ENCODE measurements around the gene MBNL2.

MBNL2 gene

DNA sequence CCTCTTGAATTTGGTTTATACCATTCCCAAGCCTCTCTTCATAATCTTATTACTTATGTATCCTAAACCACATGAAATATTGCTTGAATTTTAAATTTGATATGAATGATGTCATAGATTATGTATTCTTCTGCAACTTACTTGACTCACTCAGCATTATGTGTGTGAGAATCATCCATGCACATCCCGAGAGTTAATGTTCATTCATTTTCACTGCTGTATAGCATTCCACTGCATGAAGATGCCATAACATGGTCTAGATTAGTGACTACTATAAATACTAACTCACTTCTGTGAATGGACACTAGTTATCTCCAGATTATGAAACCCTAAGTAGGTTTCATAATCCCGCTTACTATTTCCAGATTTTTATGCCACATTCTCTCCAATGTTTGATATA is 186.8 kb downstream of the MBNL2 start:
- intact Hi-C loops (cut with DNase I) = no loop called here
- no peak for DNase-seq

DNA sequence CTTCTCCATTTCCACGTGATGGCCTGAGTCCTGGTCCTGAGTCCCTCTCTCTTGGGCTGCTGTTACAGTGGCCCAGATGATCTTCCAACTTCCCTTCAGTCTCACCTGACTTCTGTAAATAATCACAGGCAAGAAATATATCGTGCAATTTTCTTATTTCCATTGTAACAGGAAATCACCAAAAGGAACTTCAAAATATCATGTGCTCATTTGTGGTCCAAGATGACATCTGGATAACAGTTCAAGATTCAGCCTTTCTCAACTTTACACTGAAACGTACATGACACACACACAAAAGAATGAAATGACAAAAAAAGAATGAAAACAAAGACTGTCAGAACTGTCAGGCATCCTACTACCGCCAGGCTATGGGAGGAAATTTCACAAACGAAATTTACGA is 189.9 kb downstream of the MBNL2 start:
- no peak for DNase-seq
- intact Hi-C loops (cut with DNase I) = no loop called here

DNA sequence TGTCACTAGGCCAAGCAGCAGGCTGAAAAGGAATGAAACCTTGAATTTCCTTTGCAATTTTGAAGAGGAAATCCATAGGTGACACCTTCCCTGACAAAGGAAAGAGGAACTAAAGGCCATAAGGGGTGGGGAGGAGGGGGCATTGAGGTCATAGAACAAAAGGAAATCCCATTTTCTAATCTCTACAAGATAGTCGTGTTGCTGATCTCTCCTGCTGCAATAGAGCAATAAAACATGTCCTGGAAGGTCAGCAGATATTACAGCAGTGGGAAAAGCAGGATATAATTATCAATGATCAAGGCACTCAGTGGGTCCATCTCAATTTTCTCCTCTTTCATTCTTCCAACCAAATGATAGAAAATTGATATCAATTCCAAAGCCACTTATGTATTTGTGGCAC is 191.6 kb downstream of the MBNL2 start:
- DNase-seq = no peak
- intact Hi-C loops (cut with DNase I) = no loop called here

DNA sequence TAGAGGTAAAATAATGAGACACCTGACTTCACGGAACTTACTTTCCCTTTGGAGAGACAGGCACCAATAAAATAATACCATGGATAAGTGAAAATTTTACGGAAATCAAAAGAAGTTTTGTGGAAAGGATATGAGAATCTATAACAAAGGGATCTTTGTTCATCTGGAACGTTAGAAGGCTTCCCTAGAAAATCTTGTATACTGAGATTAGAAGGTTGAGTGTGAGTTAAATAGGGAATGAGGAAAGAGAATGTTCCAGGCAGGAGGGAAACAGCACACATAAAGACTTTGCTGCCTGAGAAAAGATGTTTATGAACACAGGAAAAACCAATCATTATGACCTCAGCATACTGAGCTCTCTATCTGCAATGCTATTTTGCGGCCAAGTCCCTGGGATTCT is 192.3 kb downstream of the MBNL2 start:
- intact Hi-C loops (cut with DNase I) = no loop called here
- no peak for DNase-seq

DNA sequence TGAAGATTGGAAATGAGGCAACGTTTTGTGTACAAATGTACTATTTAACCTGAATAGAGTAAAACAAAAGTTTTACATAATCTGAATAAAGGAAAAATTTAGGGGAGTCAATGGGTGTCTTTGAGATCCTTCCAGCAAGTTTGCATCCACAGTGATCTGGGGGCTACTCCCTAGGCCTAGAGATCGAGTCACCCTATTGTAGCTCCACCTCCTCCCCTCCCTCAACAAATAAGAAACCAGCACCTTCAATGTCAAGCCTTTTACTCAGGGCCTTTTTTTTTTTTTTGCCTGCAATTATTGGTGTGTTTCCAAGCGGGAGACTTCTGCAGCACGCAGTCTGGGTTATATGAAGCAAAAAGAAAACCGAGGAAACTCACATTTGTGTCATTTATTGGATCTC is 195.6 kb downstream of the MBNL2 start:
- intact Hi-C loops (cut with DNase I) = no loop called here
- DNase-seq = no peak

DNA sequence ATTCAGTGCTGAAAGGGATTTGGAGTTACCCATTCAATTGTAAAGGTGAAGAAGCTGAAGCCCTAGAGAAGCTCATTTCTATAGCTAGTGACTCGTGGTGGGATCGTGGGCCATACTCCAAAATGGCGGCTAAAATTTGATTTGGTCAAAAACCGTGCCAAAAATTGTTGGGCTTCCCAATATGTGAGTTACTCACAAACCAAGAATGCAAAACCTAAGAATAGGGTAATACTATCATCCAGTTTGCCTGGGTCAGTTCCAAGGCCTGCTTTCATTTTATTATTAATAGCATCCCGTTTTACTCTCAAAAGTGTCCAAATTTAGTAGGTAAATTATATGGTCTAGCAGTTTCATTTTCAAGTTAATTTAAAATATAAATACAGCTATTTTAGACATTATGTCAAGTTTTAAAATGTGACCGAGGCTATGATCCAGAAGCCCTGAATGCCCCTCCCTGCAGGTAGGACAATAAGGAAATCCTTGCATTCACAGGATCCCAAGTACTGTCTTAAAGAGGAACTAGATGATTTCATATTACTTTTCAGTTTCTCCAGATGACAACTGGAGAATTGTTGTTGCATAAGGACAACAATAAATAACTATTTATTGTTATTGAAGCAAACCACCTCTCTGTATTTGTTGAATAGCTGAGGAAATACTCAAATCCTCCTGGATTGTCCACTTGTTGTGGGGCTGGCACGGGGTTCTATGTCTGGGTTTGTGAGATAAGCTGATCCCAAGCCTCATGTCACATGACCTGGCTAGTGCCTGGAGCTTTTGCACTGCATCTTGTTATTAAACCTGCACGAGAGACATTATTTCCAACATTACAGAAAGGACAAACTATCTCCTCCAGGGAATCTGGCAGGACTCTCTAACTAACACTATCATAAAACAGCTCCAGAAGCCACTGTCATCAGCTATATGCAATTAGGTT is 200.3 kb downstream of the MBNL2 start:
- no peak for DNase-seq
- intact Hi-C loops (cut with DNase I) = no loop called here

DNA sequence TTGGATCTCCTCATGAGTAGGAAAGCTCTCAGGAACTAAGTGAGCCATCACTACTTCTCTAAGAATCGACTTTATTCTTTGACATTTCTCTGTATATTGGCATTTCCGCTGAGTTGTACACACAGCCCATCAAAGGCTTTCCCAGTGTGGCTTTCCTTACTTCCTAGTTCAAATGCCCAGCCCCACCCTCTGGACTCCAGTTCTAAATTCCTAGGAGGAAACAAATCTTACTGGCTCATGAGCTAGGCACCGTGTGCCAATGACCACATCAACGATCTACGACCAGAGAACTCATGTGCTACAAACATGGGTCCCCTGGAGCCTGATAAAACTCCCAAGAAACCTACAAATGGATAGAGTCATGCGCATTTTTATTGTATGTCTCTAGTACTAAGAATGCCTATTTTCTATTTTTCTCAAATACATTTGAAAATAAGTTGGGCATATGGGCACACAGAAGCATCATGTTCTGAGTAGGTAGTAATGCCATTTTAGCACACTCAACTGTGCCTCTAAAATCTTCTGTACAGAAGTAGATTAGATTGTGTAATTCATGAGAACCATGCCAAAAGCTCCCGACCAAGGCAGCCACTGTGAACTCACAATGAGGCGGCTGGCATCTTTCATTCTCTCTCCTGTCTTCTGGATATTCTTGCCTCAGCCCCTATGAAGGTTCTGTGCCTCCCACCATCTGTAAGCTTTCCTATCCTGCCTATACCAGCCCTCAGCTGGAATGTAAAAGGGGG is 201.3 kb downstream of the MBNL2 start:
- DNase-seq = peak in 5 of 42 donors; percentile 4 to 48 (median 15)
- intact Hi-C loops (cut with DNase I) = no loop called here

DNA sequence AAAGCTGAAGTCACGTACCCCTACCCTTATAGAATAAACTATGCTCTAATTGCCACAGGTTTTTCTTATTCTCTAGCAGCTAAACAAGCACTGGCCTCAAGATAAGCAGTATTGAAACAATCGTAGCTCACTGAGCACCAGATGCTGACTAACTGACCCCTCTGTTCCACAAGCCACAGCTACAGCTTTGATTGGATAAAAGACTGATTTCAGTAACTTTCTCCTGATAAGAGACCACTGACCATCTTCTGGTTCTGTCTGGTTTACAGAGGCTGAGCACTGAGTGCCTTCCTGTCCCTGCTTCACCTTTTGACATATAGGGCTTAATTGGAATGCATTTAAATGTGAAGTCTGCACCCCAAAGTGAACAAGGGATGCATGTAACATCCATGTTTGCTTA is 203.5 kb downstream of the MBNL2 start:
- intact Hi-C loops (cut with DNase I) = no loop called here
- DNase-seq = no peak

DNA sequence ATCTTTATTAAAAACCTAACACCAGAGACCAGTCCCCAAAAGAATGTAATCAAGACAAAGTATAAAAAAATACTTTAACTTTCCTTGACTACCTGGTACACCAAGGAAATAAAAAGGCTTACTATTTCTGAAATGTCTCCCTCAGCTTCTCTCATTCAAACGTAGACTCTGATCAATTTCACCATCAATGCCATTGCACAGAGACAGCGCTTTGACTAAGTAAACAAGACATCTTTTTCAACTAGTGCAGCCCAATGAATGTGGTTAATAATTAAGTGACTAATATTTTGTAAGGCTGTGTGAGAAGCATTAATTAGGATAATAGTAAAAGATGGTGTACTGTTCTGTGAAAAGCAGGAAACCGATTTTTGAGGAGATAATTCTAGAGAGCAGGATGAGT is 204.6 kb downstream of the MBNL2 start:
- no peak for DNase-seq
- intact Hi-C loops (cut with DNase I) = no loop called here

DNA sequence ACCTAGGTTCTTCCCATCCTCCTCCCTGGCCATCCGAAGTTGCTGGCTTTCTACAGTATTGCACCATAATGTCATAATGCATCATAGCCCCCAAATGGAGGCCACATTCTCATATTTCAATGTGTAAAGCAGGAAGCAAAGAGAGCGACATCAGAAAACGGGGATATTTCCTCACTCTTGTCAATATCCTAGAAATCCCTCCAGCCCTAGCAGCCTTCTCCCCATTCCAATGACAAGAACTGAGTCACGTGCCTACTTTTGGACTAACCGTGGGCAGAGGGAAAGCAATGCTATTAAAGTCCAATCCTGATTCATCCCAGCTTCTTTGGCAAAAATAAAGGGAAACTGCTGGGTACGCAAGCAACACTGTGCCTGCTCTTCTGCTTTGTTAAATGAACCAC is 207.5 kb downstream of the MBNL2 start:
- DNase-seq = peak in 33 of 42 donors; percentile 8 to 77 (median 36)
- intact Hi-C loops (cut with DNase I) = loop anchor here (5.0 kb wide), 3 partner anchors 62 to 317 kb away; partner anchors contain the start of gene MBNL2

DNA sequence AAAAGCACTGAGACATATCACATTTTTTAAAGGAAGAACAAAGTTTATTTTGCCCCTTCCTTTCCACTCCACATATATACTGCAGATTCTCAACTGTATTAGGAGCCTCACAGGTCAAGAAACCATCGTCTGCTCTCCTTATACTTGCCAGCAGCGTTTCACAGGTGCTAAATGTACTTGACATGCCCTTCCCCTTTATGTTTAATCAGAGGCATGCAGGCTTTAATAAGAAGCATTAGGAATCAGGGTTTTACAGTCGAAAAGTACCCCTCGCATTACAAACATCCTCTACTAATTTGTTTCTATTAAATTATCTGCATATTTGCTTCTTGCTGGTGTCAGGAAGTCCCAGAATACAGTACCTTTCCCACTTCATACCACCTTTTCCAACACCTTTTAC is 208.2 kb downstream of the MBNL2 start:
- peak in 1 of 42 donors; percentile 27 for DNase-seq
- intact Hi-C loops (cut with DNase I) = loop anchor here (5.0 kb wide), 3 partner anchors 63 to 318 kb away; partner anchors contain the start of gene MBNL2

DNA sequence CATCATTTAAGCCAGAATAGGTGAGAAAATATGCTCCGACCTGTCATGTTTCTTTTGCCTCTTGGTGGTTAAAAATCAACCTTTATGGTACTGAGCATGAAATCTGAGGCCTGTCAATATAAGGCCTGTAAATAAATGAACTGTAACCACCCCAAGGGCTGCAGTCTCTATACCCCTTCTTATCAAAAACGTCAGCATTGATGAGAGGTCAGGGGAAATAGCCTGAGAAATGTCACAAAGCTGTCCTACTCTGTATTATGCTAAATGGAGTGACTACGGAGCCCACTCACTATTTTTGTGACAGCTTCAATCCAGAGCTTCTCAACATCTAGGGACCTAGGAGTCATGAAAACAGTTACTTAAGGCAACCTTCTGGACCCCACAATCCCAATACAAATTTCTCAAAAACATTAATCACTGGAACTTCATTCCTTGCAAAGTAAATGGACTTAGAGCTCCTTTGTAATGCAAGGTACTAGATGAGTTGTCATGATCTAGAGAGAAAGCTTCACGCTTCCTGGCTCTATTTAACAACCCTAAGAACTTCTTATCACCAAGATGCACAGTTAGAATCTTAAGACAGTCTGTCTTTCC is 209.1 kb downstream of the MBNL2 start:
- no peak for DNase-seq
- intact Hi-C loops (cut with DNase I) = loop anchor here (5.0 kb wide), 3 partner anchors 64 to 319 kb away; partner anchors contain the start of gene MBNL2

DNA sequence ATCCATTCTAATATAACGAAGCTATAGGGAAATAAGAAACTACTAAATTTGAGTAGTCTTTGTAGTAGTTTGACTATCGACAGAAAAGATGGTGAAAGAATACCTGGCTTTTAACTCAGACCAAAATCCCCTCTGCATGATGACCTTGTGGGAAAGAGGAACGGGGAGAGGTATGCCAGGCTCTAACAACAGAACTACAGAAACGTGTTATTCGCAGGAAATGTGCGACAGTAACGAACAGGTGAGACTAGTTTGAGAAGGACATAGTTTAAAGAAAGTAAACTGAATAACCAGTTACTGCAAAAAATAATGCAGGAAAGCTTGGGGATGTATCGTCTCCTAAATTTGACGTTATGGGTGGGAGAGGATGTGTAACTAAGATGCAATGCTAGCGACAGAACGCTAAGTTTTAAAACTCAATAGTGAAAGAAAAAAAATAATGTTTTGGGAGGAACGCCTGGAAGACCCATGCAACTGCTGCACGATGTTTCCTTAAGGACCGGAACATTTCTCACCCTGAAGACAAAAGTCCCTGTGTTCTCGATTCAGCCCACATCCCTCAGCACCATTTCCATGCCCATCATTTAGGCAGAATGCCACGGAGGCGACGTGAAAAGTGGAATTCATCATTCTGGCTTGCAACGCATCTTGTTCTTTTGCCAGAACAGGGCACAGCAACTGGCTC is 210.2 kb downstream of the MBNL2 start:
- intact Hi-C loops (cut with DNase I) = loop anchor here (5.0 kb wide), 3 partner anchors 65 to 320 kb away; partner anchors contain the start of gene MBNL2
- DNase-seq = no peak

DNA sequence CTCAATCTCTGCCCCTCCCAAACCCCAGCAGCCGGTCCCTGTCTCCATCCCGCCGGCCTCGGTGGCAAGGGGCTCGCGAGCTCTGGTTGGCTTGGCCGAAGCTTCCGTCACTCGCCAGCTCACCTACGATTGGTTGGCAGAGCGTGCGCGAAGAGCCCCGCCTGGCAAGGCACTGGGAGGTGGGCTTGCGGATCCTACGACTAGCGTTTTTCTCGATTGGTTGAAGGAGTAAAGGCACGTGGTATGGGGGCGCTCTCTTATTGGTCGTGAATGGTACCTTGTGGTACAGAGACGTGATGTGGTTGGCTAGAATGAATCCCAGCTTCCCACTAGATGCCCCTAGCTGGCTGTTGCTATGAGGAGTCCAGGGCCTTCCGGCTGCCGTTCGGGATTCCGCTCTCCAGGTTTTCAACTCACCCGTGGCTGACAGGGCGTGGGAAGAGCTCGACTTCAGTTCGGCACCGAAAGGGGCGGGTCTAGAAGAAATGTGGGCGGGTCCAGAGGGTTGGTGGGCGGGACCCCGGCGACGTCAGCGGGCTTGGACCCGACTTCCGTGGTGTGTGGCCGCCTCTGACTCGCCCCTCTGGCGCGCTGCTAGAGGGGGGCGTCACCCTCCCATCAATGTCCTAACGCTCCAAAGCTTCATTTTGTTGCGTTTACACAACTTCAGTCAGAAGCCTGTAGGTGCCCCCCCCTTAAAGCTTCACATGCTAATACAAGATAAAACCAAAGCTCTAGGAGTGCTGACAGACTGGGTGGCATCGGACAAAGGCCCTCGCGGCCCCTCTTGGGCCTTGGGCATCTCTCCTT is 211.0 kb downstream of the MBNL2 start:
- intact Hi-C loops (cut with DNase I) = loop anchor here (5.0 kb wide), 3 partner anchors 66 to 321 kb away; partner anchors contain the start of gene MBNL2
- DNase-seq = peak; percentile 97 to 100 (median 99)

DNA sequence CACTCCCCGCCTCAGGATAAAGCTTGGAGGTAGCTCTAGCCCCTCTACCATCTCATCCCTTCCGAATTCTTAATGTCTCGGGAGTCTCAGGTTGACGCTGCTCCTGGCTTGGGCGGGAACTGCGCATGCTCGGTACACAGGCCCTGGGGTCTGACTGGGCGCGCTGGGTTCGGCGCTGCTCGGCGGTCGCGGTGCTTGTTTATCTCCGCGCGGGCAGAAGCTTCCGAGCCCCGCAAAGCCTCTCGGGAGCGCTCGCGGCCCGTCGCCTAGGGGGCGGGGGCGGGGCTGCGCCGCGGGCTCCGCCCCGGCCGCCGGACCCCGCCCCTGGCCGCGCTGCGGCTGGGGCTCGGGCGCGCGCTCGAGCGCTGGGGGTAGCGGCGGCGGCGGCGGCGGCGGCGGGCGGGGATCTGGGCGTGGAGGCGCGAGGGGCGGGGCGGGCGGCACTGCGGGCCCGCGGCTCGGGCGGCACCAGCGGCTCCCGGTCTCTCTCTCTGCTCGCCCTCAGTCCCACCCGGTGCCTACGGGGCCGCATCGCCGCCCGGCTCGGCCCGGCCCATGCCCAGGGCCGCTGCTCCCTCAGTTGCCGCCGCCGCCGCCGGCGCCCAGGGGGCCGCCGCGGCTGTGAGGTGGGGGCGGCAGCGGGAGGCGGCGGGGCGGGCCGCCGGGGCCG is 211.7 kb downstream of the MBNL2 start, which contains the start of gene RAP2A:
Gene RAP2A, plus strand, starts transcription at position 443 of the 670 bp plus-strand sequence. CDS start 302 bp downstream, outside the sequence.
- DNase-seq = peak; percentile 81 to 96 (median 92)
- intact Hi-C loops (cut with DNase I) = loop anchor here (5.0 kb wide), 3 partner anchors 67 to 322 kb away; partner anchors contain the start of gene MBNL2

DNA sequence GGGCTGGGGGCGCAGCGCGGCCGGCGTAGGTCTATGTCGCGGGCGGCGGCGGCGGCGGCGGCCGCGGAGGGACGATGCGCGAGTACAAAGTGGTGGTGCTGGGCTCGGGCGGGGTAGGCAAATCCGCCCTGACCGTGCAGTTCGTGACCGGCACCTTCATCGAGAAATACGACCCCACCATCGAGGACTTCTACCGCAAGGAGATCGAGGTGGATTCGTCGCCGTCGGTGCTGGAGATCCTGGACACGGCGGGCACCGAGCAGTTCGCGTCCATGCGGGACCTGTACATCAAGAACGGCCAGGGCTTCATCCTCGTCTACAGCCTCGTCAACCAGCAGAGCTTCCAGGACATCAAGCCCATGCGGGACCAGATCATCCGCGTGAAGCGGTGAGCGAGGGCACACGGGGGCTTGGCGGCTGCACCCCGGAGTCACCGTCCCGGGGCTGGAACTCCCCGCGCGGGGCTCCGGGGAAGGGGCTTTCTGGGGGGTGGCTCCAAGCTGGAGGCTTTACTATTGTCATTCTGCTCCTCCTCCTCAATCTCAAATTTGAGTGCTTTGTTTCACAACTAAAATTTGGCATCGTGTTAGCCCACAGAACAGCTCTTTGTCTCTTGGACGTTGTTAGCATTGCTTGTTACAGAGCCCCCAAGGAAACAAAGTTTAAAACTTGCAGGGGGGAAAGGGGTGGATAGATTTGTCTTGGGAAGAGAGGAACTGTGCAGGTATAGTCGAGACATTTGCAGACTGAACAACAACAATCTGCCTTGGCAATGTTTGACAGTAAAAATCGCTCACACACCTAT is 212.5 kb downstream of the MBNL2 start:
- intact Hi-C loops (cut with DNase I) = loop anchor here (5.0 kb wide), 3 partner anchors 67 to 322 kb away; partner anchors contain the start of gene MBNL2
- DNase-seq = peak in 41 of 42 donors; percentile 15 to 73 (median 45)

Data from head of caudate nucleus (tissue), 42 donors.